Hepatocyte (in vitro differentiated cells): ENCODE data around the gene DNAH9.

ENCODE experiments used
- EZH2 ChIP-seq: fragments of 200-600 bp; sonication (generic); IDR thresholded peaks from 2 replicates; pipeline ENCODE4 v1.6.1; 2016; ENCODE audit warnings: antibody characterized with exemption, mild to moderate bottlenecking, borderline replicate concordance
- EZH2phosphoT487 ChIP-seq: fragments of 200-600 bp; sonication (generic); IDR thresholded peaks from one replicate; pipeline ENCODE4 v1.6.1; 2018; ENCODE audit warnings: antibody characterized with exemption, mild to moderate bottlenecking, low read depth, moderate library complexity; ENCODE audit not compliant: unreplicated experiment, severe bottlenecking
- TF ChIP-seq, protein P1 (sequence below): fragments of 200-600 bp; sonication (generic); IDR thresholded peaks from 2 replicates; pipeline ENCODE4 v1.5.1; 2016; ENCODE audit warnings: antibody characterized with exemption, mild to moderate bottlenecking; ENCODE audit not compliant: poor library complexity

DNA sequence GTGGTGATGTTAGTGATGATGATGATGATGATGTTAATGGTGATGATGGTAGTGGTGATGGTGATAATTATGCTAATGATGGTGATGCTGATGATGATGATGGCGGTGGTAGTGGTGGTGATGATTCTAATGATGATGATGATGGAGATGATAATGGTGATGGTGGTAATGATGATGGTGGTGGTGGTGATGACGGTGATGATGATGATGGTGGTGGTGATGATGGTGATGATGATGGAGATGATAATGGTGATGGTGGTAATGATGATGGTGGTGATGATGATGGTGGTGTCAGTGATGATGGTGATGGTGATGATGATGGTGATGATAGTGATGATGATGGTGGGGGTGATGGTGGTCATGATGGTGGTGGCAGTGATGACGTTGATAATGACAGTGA, 132.5 kb downstream of the DNAH9 start:
- no peak for TF ChIP-seq EZH2phosphoT487
- TF ChIP-seq, protein P1, sequence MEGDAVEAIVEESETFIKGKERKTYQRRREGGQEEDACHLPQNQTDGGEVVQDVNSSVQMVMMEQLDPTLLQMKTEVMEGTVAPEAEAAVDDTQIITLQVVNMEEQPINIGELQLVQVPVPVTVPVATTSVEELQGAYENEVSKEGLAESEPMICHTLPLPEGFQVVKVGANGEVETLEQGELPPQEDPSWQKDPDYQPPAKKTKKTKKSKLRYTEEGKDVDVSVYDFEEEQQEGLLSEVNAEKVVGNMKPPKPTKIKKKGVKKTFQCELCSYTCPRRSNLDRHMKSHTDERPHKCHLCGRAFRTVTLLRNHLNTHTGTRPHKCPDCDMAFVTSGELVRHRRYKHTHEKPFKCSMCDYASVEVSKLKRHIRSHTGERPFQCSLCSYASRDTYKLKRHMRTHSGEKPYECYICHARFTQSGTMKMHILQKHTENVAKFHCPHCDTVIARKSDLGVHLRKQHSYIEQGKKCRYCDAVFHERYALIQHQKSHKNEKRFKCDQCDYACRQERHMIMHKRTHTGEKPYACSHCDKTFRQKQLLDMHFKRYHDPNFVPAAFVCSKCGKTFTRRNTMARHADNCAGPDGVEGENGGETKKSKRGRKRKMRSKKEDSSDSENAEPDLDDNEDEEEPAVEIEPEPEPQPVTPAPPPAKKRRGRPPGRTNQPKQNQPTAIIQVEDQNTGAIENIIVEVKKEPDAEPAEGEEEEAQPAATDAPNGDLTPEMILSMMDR = no peak
- TF ChIP-seq EZH2 = no peak
